ENCODE results near the gene RNF115. TPM values are rescaled to one million over a fixed set of nuclear protein-coding genes. Genes with fewer than 3 reads are reported as not detected.

RNF115 gene
- total and polyA plus RNA-seq, 2 donors (not counting 3 experiments of a cell fraction or from before 2014, with no cell fraction given) = 7.6 to 17.3 TPM

DNA sequence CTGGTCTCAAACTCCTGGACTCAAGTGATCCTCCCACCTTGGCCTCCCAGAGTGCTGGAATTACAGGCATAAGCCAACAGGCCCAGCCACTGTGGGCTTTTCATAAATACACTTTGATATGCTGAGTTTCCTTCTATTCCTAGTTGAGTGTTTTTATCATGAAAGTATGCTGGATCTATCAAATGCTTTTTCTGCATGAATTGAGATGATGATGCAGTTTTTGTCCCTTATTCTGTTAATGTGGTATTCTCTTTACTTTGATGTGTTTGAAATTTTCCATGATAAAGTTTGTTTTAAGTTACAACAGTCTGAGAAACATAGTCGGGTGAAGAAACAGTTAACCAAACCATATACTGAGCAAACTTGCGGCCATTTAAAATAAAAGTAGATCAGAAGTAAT lies 24.1 kb downstream of the RNF115 start:
- no peak for DNase-seq (ENCODE audit: low read depth, low spot score)

More for the DNA sequence above, 24.1 kb downstream of the RNF115 start:
- TF ChIP-seq FOS (IDR thresholded peaks at IDR 0.05; ENCODE audit: borderline replicate concordance, insufficient read depth, low read length) = no peak
- no peak for TF ChIP-seq EZH2 (IDR thresholded peaks at IDR 0.05; ENCODE audit: borderline replicate concordance, low read depth, low read length, severe bottlenecking)
- no peak for TF ChIP-seq POLR2AphosphoS5 (IDR thresholded peaks at IDR 0.05; ENCODE audit: insufficient read depth, low read depth, low read length)
- TF ChIP-seq GATA2 (IDR thresholded peaks at IDR 0.05; ENCODE audit: insufficient read depth, insufficient read length, low read depth, low read length) = no peak
- no peak for TF ChIP-seq MYC (IDR thresholded peaks at IDR 0.05; ENCODE audit: low read depth, low read length)
- TF ChIP-seq, protein P1, sequence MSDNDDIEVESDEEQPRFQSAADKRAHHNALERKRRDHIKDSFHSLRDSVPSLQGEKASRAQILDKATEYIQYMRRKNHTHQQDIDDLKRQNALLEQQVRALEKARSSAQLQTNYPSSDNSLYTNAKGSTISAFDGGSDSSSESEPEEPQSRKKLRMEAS (IDR thresholded peaks at IDR 0.05; ENCODE audit: insufficient read depth, insufficient read length) = no peak
- no peak for TF ChIP-seq POLR2A (IDR thresholded peaks at IDR 0.05; ENCODE audit: low read depth, low read length)
- TF ChIP-seq JUN (IDR thresholded peaks at IDR 0.05; ENCODE audit: borderline replicate concordance, insufficient read depth, insufficient read length, low read depth) = no peak
- TF ChIP-seq, protein P2, sequence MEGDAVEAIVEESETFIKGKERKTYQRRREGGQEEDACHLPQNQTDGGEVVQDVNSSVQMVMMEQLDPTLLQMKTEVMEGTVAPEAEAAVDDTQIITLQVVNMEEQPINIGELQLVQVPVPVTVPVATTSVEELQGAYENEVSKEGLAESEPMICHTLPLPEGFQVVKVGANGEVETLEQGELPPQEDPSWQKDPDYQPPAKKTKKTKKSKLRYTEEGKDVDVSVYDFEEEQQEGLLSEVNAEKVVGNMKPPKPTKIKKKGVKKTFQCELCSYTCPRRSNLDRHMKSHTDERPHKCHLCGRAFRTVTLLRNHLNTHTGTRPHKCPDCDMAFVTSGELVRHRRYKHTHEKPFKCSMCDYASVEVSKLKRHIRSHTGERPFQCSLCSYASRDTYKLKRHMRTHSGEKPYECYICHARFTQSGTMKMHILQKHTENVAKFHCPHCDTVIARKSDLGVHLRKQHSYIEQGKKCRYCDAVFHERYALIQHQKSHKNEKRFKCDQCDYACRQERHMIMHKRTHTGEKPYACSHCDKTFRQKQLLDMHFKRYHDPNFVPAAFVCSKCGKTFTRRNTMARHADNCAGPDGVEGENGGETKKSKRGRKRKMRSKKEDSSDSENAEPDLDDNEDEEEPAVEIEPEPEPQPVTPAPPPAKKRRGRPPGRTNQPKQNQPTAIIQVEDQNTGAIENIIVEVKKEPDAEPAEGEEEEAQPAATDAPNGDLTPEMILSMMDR (IDR thresholded peaks at IDR 0.05; ENCODE audit: extremely low read depth in 1 of 2, insufficient read depth in 1 of 2, low read depth in 1 of 2, low read length in 2 of 2) = no peak
- FAIRE-seq = no peak
- H3K36me3 ChIP-seq (ENCODE audit: control insufficient read depth in 2 of 2, extremely low read depth in 1 of 2, insufficient read depth in 2 of 2, low read length in 2 of 2) = no peaks in the 10 kb centered on the region
- no peaks in the 10 kb centered on the region for H3K9me1 ChIP-seq (replicated peaks; ENCODE audit: control insufficient read depth, extremely low read depth, insufficient read depth, low read length)
- intact Hi-C loops (cut with micrococcal nuclease) = no loop called here
- no peak overlapping the region for H3K4me2 ChIP-seq (ENCODE audit: insufficient read depth, low read length)
- no peaks in the 10 kb centered on the region for H3K27me3 ChIP-seq (ENCODE audit: control insufficient read depth in 2 of 2, insufficient read depth in 2 of 2, low read length in 2 of 2)
- ChIA-PET CTCF (no interaction called here), POLR2A (no interaction called here)
- H3K9me3 ChIP-seq (replicated peaks; ENCODE audit: control insufficient read depth, insufficient read depth, low read length) = peaks cover 5% of the 10 kb centered on the region
- H4K20me1 ChIP-seq (replicated peaks; ENCODE audit: control insufficient read depth, extremely low read depth, insufficient read depth, low read length) = peaks cover 5% of the 10 kb centered on the region
- H3K9ac ChIP-seq (replicated peaks; ENCODE audit: extremely low read depth, insufficient read depth, low read length) = no peak overlapping the region
- no peak overlapping the region for H3K27ac ChIP-seq (ENCODE audit: insufficient read depth, low read depth, low read length)
- dilution Hi-C loops (cut with MboI; ENCODE audit: extremely low pct_ligation_motif_present, low sequenced_read_pairs) = no loop called here
- no TSS peak for BruUV-seq (replicated peaks)
- no peak overlapping the region for H2AFZ ChIP-seq (ENCODE audit: low read depth, low read length)
- H3K4me3 ChIP-seq (replicated peaks in 1 of 3; ENCODE audit: insufficient read depth in 1 of 3, low read depth in 1 of 3, low read length in 3 of 3) = no peak overlapping the region
- peaks cover 65% of the 10 kb centered on the region for H3K79me2 ChIP-seq (ENCODE audit: control insufficient read depth, insufficient read depth, low read length)
- no peaks in the 10 kb centered on the region for H3K4me1 ChIP-seq (ENCODE audit: control insufficient read depth, extremely low read depth, insufficient read depth, low read length)
